ENCODE results near the gene IGSF22.
A peak's percentile ranks its signal among the peaks of the same experiment; 100 is the strongest.

Gene IGSF22

GRCh38 chr11:18771266-18772035 lies 45.5 kb upstream of the IGSF22 start:
- no peak for DNase-seq (ENCODE audit: extremely low read depth, insufficient read length)
- Histone ChIP-seq H3K4me3 (replicated peaks; ENCODE audit: low read depth, low read length) (no peak overlapping the region), H3K36me3 (ENCODE audit: control insufficient read depth, insufficient read depth, low read length) (no peaks in the 10 kb centered on the region), H3K27me3 (replicated peaks; ENCODE audit: control insufficient read depth, insufficient read depth, low read length) (no peaks in the 10 kb centered on the region)
- no peak for TF ChIP-seq CTCF (IDR thresholded peaks at IDR 0.05; ENCODE audit: insufficient read depth, low read length, poor library complexity, severe bottlenecking)

- H3K36me3 ChIP-seq (ENCODE audit: control insufficient read depth, insufficient read depth, low read length) = no peaks in the 10 kb centered on the region
- no peak overlapping the region for H3K4me3 ChIP-seq (replicated peaks; ENCODE audit: low read depth, low read length)
- no peaks in the 10 kb centered on the region for H3K27me3 ChIP-seq (replicated peaks; ENCODE audit: control insufficient read depth, insufficient read depth, low read length)
- no peak for TF ChIP-seq CTCF (IDR thresholded peaks at IDR 0.05; ENCODE audit: insufficient read depth, low read length, poor library complexity, severe bottlenecking)
- no peak for DNase-seq (ENCODE audit: extremely low read depth, insufficient read length)
Observed at GRCh38 chr11:18770479-18771125, 44.6 kb upstream of the IGSF22 start.

- no peak overlapping the region for H3K4me3 ChIP-seq (replicated peaks; ENCODE audit: low read depth, low read length)
- DNase-seq (ENCODE audit: extremely low read depth, insufficient read length) = peak; percentile 50
- no peaks in the 10 kb centered on the region for H3K36me3 ChIP-seq (ENCODE audit: control insufficient read depth, insufficient read depth, low read length)
- TF ChIP-seq CTCF (IDR thresholded peaks at IDR 0.05; ENCODE audit: insufficient read depth, low read length, poor library complexity, severe bottlenecking) = no peak
- no peaks in the 10 kb centered on the region for H3K27me3 ChIP-seq (replicated peaks; ENCODE audit: control insufficient read depth, insufficient read depth, low read length)
Observed at GRCh38 chr11:18769802-18770456, 43.9 kb upstream of the IGSF22 start.

GRCh38 chr11:18768978-18769377 lies 43.0 kb upstream of the IGSF22 start:
- no peaks in the 10 kb centered on the region for H3K36me3 ChIP-seq (ENCODE audit: control insufficient read depth, insufficient read depth, low read length)
- DNase-seq (ENCODE audit: extremely low read depth, insufficient read length) = no peak
- no peak for TF ChIP-seq CTCF (IDR thresholded peaks at IDR 0.05; ENCODE audit: insufficient read depth, low read length, poor library complexity, severe bottlenecking)

GRCh38 chr11:18768472-18768901 lies 42.5 kb upstream of the IGSF22 start:
- no peak overlapping the region for H3K4me3 ChIP-seq (replicated peaks; ENCODE audit: low read depth, low read length)
- no peaks in the 10 kb centered on the region for H3K36me3 ChIP-seq (ENCODE audit: control insufficient read depth, insufficient read depth, low read length)
- DNase-seq (ENCODE audit: extremely low read depth, insufficient read length) = peak; percentile 74
- no peak for TF ChIP-seq CTCF (IDR thresholded peaks at IDR 0.05; ENCODE audit: insufficient read depth, low read length, poor library complexity, severe bottlenecking)
- no peaks in the 10 kb centered on the region for H3K27me3 ChIP-seq (replicated peaks; ENCODE audit: control insufficient read depth, insufficient read depth, low read length)

More at GRCh38 chr11:18768978-18769377, 43.0 kb upstream of the IGSF22 start:
- Histone ChIP-seq H3K4me3 (replicated peaks; ENCODE audit: low read depth, low read length) (no peak overlapping the region), H3K27me3 (replicated peaks; ENCODE audit: control insufficient read depth, insufficient read depth, low read length) (no peaks in the 10 kb centered on the region)

All from GM06990 (cell line).